HL-60 (cell line): ENCODE data around the gene EYA4.

Source experiments
- DNase-seq, 2 experiments: peaks; one replicate each; pipeline ENCODE4 v3.0.0-alpha.2; 2010 to 2020; ENCODE audit warnings: low read depth in 1 of 2, low spot score in 1 of 2
- H3K27ac ChIP-seq: fragments of 250-450 bp; sonication (Bioruptor Pico); replicated peaks from 2 replicates; pipeline ENCODE4 v1.5.1; 2020; ENCODE audit warnings: mild to moderate bottlenecking, moderate library complexity
- H3K27me3 ChIP-seq: fragments of 250-450 bp; sonication (Bioruptor Pico); 2 replicates; pipeline ENCODE4 v1.5.1; 2021; ENCODE audit warnings: mild to moderate bottlenecking, moderate library complexity; ENCODE audit not compliant: insufficient read depth, poor library complexity, severe bottlenecking
- H3K4me3 ChIP-seq: replicated peaks from 2 replicates; pipeline ENCODE4 v1.5.1; 2011; ENCODE audit warnings: mild to moderate bottlenecking, control low read depth, low read length; ENCODE audit not compliant: insufficient read depth
- GABPA ChIP-seq: IDR thresholded peaks from 2 replicates; pipeline ENCODE4 v1.6.1; 2012; ENCODE audit warnings: low read depth
- POLR2AphosphoS5 ChIP-seq: IDR thresholded peaks from 2 replicates; pipeline ENCODE4 v1.6.1; 2012; ENCODE audit warnings: low read depth
- SPI1 ChIP-seq: IDR thresholded peaks from 2 replicates; pipeline ENCODE4 v1.6.1; 2012; ENCODE audit warnings: low read depth, mild to moderate bottlenecking, borderline replicate concordance
- TF ChIP-seq, protein P1 (sequence below): IDR thresholded peaks from 2 replicates; pipeline ENCODE4 v1.6.1; 2012; ENCODE audit warnings: low read depth; ENCODE audit not compliant: insufficient replicate concordance
- TF ChIP-seq, protein P2 (sequence below): IDR thresholded peaks from one replicate; pipeline ENCODE4 v1.5.1; 2011; ENCODE audit warnings: low read length, control low read depth, inconsistent platforms; ENCODE audit not compliant: insufficient read depth

Gene EYA4

DNA sequence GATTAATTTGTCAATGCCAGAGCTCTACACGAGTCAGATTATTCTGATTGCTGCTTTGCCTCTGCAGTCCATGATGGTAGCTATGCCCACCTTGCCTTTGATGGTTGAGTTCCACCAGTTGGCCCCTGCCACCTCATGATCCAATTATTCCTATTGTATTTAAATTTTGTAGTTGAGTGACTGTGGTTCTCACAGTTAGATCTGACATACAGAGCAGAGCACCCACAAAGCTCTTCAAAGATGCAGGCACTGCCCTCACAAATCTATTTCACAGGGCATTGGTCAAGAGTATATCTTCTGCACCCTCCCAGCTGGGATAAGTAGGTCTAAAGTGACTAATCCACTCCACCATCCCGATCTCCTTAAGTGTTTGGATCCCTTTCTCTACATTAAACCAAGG, 318.8 kb downstream of the EYA4 start:
- no peak for DNase-seq
- no peaks in the 10 kb centered on the region for H3K27me3 ChIP-seq
- no peak overlapping the region for H3K27ac ChIP-seq
- H3K4me3 ChIP-seq: no peak overlapping the region
- TF ChIP-seq GABPA (no peak), POLR2AphosphoS5 (no peak), SPI1 (no peak)
- TF ChIP-seq, protein P1, sequence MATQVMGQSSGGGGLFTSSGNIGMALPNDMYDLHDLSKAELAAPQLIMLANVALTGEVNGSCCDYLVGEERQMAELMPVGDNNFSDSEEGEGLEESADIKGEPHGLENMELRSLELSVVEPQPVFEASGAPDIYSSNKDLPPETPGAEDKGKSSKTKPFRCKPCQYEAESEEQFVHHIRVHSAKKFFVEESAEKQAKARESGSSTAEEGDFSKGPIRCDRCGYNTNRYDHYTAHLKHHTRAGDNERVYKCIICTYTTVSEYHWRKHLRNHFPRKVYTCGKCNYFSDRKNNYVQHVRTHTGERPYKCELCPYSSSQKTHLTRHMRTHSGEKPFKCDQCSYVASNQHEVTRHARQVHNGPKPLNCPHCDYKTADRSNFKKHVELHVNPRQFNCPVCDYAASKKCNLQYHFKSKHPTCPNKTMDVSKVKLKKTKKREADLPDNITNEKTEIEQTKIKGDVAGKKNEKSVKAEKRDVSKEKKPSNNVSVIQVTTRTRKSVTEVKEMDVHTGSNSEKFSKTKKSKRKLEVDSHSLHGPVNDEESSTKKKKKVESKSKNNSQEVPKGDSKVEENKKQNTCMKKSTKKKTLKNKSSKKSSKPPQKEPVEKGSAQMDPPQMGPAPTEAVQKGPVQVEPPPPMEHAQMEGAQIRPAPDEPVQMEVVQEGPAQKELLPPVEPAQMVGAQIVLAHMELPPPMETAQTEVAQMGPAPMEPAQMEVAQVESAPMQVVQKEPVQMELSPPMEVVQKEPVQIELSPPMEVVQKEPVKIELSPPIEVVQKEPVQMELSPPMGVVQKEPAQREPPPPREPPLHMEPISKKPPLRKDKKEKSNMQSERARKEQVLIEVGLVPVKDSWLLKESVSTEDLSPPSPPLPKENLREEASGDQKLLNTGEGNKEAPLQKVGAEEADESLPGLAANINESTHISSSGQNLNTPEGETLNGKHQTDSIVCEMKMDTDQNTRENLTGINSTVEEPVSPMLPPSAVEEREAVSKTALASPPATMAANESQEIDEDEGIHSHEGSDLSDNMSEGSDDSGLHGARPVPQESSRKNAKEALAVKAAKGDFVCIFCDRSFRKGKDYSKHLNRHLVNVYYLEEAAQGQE: no peak
- TF ChIP-seq, protein P2, sequence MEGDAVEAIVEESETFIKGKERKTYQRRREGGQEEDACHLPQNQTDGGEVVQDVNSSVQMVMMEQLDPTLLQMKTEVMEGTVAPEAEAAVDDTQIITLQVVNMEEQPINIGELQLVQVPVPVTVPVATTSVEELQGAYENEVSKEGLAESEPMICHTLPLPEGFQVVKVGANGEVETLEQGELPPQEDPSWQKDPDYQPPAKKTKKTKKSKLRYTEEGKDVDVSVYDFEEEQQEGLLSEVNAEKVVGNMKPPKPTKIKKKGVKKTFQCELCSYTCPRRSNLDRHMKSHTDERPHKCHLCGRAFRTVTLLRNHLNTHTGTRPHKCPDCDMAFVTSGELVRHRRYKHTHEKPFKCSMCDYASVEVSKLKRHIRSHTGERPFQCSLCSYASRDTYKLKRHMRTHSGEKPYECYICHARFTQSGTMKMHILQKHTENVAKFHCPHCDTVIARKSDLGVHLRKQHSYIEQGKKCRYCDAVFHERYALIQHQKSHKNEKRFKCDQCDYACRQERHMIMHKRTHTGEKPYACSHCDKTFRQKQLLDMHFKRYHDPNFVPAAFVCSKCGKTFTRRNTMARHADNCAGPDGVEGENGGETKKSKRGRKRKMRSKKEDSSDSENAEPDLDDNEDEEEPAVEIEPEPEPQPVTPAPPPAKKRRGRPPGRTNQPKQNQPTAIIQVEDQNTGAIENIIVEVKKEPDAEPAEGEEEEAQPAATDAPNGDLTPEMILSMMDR: no peak

DNA sequence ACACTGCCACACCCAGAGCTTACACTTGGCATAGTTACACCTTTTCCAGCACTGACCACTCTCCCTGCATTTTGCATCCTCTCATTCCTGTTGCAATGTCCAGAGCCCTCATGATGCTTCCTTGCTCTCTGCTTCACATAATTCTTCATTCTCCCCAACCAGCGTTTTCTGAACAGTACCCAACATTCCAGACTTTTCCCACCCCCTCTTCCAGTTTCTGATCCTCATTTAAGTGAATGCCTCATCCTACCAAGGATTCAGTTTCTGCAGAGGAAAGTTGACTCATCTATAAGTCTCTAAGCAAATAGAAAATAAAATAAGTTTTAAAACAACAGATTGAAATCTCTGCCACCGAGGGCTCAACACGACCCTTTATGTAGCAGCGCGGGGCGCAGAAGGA, 326.5 kb downstream of the EYA4 start:
- TF ChIP-seq SPI1 (no peak), POLR2AphosphoS5 (no peak), GABPA (no peak)
- TF ChIP-seq, protein P2: no peak
- TF ChIP-seq, protein P1: no peak
- Histone ChIP-seq H3K27ac (no peak overlapping the region), H3K4me3 (no peak overlapping the region), H3K27me3 (peaks cover 3% of the 10 kb centered on the region)
- DNase-seq: no peak

DNA sequence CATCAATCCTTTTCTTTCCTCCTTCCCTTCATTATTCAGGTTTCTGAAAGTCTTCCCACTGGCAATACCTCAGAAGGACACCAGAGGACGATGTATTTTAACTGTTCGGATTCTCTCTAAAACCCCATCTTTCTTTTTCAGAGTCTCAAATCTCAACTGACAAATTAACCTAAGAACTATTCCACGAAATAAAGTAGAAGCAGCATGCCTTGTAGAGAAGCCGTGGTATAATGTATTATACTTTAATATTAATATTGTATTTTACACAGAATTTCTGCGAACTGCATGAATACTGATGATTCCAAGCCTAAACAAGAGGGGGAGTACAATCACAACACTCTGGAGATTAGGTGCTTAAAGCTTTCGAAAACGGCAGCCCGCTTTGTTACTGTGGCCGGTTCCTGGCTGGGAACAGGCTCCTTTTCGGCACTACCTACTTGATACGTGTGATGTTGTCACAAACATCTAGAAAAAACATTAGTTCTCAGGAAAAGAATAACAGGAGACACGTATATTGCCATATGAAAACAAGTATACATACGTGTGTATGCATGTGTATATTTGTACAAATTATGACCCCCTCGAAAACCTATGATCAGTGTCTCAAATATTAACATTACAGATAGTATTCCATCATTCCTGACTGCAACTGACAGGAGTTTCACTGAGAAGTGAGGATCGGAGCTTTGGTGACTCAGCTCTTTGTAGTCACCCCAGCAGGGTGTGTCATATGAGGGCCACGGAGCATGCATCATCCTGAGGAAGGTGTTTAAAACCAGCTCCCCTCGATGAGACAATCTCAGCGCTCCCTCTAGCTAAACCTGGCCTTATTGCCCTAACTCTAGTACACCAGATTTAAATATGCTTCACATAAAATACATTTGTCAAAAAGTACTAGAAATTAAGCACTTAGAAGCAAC, 328.1 kb downstream of the EYA4 start:
- peaks cover 3% of the 10 kb centered on the region for H3K27me3 ChIP-seq
- TF ChIP-seq, protein P2: peak; percentile 58
- TF ChIP-seq GABPA: no peak
- DNase-seq: no peak
- no peak overlapping the region for H3K27ac ChIP-seq
- no peak overlapping the region for H3K4me3 ChIP-seq
